NCI-H446 treated with DMSO at 0.1 percent for 48 hours (cell line): ENCODE data around the gene CBX2.
"Not testable (repeated sequence)": the region's sequence is repeated elsewhere in the genome, so short reads cannot be mapped to it uniquely, and the experiment has no call there.

ENCODE experiments used
- DNase-seq: peaks from one replicate; lab custom pipeline; 2025; lab: John Stamatoyannopoulos, UW

Gene CBX2

DNA sequence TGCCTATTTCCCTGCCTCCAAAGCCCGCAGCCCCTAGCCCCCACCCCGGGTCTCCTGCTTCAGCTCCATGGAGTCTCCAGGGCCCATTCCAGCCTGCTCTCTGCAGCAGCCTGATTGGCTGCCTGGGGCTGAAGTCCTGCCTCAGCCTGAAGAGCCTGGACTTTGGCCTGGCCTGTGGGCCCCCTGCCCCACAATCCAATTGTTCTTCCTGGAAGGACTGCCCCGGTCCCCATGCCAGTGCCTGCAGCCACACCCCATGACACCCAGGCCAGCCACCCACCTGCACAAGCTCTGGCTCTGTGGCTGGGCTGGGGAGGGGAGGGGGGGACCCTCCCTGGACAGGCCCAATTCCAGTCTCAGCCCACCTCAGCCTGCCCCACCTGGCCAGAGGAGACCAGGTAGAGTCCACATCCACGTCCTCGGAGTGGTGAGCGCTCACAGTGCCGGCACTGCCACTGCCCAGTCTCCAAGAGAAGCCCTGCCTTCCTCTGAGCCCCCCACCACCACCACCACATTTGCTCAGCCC lies 34.9 kb upstream of the CBX2 start:
- no peak for DNase-seq

DNA sequence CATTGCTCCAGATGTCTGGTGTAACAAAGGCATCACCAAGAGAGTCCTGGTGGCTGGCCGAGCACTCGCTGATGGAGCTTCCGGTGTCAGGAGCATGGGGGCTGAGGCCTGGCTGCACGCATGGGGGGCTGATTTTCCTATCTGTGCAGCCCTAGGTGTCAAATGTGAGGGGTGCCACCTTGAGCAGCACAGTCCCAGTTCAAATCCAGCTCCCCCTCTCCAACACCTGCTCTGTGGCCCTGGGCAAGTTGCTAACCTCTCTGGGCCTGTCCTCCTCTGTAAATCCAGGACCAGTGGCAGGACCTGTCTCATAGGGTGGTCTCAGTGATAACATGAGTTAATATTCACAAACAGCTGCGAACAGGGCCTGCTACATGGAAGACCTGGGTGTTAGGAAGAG lies 34.3 kb upstream of the CBX2 start:
- DNase-seq = no peak

DNA sequence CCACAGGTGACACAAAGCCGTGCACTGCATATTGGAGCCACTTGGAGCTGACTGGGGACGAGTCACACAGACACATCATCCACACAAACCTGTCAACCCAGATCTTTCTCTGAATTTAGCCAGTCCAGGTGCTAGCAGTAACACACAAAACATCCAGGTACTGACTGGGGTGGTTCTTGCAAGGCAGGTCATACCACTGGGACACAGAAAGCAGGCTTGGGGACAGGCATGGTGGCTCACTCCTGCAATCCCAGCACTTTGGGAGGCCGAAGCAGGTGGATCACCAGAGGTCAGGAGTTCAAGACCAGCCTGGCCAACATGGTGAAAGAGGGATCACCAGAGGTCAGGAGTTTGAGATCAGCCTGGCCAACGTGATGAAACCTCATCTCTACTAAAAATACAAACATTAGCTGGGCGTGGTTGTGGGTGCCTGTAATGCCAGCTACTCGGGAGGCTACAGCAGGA lies 32.3 kb upstream of the CBX2 start:
- no peak for DNase-seq

DNA sequence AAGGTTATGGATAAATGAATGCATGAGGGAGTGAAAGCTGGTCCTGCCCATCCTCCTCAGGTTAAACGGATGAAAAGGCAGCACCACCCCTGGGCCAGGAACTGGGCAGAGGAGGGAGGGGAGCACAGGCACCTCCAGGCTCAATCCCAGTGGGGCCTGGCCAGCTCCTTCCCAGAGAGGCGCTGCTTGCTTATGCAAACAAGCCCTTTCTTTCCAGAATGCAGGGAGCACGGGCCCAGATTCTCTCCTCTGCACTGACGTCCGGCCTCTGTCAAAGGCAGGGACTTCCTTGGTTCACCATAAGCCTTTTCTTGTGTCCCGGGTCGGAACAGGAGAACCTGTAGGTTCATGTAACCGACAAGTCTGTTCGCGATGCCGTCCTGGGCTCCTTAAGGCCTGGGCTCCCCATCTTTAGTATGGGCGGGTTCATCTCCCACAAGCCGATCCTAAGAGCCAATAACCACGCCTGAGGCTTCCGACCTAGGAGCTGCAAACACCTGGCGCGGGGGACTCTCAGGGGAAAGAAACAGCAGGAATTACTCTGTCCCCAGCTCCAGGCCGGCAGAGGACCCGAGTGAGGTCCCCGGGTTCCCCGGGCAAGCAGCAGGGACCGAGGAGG lies 30.9 kb upstream of the CBX2 start:
- no peak for DNase-seq

DNA sequence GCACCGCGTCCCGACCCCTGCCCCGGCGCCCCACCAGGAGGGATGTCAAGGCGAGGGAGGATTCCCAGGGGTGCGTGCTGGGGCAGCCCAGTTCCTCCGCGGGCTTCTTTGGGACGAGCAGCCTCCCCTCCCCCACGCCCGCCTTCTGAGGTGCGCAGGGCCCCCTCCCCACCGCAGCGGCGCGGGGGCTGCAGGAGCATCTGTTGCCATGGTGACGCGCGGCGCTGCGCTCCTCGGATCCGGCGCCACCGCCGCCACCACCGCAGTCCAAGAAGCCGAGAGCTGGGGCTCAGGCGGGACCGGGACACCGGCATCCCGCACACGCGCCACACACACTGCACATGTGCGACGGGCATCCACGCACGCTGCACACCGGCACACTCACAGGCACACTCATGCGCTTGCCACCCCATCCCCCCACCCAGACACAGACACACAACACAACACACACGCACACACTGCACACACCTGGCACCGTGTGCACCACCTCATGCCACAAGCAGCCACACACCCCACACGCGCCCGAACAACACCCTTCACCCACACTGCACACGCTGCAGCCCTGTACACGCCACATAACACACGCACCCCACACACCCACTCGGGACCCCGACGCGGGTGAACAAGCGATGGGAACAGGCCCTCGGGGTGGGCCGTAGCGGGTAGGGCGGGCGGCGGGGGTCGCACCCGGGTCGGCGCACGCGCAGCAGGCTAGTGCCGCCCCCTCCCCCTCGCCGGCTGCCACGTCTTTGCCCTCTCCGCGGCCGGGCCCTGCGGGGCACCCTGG lies 30.2 kb upstream of the CBX2 start:
- DNase-seq = no peak

DNA sequence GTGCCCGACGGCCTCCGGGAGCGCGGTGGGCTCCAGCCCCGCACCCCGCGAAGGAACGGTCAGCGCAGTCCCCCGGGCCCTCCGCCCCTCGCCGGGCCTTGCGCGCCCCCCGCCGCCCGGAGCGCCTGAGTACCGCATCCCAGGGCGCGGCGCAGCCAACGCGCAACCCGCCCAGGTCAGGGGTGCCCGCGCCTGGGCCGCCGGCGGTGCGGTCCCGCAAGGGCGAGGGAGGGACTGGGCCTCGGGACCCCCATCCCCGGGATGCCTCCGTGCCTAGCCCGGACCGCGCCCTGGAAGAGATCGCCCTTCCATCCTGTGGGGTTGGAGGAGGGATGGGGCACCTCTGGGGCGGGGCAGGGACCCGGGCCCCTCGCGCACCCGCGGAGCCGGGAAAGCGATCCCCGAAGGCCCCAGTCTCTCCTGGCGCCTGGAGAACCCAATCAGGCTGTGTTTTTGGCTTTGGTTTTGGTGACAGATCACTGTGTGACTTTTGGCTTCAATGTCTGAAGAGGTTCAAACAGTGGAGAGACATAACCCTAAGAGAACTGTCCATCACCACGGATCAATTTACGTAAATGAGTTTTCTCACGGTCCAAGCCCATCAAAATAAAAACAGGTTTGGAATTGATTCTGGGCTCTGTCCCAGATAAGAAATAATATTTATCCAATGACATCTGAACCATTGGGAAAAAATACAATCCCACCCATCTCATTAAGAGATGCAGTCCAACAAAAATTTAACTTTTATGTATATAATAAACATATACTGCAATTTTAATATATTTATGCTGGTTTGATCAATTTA lies 29.5 kb upstream of the CBX2 start:
- no peak for DNase-seq

DNA sequence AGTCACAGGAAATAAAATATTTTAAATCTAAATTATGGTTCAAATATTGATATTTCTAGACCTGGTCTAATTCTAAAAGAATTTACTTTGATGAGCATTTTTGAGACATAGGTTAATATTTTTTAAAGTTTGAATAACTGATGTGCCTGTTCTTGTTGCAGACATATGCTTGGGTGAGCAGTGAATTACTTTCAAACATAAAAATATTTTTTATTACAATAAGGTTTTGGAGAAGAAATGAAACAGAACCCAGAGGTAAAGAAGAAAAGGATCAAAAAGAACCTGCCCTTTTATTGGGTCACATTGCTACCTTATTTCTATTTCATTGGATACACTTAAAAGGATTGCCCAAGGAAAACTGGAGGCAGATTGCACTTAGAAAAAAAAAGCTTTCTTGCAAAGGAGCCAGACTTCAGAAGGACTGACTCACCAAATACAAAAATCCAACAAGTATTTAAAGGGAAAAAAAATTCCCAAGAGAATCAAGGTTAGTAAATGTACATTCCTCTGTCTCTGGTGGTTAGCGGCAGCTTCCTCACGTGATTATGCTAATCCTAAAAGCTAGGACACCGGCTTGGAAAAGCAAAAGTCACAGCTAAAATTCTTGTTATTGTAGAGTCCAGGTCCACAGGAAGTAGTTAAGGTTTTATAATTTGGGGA lies 28.7 kb upstream of the CBX2 start:
- DNase-seq = peak; percentile 48

DNA sequence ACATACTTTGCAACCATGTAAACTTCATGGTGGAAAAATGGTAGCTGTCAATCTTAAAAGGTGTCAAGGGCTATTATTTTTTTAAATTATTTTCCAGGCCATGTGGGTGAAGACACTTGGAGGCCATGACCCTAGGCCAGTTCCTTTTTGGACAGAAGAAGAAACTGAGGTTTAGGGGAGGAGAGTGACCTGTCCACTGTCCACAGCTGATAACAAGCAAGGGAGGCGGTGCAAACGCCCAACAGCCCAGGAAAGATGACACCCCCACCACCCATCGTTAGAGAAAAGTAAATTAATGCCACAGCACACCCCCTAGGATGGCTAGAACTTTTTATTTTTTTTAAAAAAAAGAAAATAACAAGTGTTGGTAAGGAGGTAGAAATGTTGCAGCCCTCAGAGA lies 28.0 kb upstream of the CBX2 start:
- no peak for DNase-seq

DNA sequence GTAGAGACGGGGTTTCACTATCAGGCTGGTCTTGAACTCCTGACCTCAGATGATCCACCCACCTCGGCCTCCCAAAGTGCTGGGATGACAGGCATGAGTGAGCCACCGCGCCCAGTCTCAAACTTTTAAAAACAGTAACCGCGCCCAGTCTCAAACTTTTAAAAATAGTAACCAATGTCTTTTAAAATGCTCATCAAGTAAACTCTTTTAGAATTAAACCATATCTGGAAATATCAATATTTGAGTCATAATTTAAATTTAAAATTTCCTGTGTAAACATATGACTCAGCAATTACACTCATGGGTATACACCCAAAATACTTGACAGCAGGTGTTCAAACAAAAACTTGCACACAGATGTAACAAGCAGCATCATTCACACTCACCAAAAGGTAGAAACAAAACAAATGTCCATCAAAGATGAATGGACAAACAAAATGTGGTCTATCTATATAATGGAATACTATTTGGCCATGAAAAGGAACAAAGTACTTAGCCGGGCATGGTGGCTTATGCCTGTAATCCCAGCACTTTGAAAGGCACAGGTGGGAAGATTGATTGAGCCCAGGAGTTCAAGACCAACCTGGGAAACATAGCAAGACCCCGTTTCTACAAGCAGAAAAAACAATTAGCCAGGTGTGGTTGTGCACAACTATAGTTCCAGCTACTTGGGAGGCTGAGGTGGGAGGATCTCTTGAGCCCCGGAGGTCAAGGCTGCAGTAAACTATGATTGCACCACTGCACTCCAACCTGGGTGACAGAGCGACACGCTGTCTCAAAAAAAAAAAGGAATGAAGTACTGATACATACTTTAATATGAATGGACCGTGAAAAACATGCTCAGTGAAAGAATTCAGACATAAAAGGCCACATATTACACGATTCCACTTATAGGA lies 27.1 kb upstream of the CBX2 start:
- no peak for DNase-seq

DNA sequence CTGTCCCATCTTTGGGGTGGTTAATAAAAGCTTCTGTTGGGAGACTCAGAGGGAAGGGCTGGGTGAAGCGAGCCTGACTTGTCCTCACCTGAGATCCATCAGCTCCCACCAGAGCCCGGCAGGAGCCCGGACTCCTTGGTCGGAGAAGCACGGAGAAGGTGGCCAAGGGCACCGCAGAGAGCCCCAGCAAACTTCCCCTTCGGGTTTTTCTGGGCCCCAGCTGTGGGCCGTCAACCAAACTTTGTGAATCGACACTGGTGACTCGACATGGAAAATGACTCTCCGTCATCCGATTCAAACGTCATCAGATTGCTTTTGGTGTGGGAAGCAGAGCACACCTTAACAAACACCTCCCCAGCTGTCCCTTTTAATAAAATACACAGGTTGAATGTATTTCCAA lies 25.8 kb upstream of the CBX2 start:
- DNase-seq = no peak

DNA sequence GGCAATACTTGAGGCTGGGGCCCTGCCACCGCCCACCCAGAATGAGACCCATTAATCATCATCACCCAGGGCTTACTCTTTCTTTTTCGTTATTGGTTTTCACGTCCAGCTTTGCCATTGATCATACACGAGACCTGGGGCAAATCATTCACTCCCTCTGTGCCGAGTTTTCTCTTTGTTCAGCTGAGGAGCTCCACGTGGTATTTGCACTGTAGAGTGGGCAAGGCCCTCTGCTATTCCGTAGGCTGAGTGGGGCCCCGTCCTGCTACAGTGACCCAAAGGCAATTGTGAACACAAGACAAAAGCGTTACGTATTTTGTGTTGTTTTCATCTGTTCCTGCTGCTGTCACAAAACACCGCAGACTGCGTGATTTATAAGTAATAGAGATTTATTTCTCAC lies 23.6 kb upstream of the CBX2 start:
- no peak for DNase-seq

DNA sequence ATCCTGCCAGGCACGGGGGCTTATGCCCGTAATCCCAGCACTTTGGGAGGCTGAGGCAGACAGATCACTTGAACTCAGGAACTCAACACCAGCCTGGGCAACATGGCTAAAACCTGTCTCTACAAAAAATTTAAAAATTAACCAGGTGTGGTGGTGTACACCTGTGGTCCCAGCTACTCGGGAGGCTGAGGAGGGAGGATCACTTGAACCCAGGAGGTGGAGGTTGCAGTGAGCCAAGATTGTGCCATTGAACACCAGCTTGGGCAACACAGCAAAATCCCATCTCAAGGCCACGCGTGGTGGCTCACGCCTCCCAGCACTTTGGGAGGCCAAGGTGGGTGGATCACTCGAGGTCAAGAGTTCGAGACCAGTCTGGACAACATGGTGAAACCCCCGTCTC lies 23.0 kb upstream of the CBX2 start:
- DNase-seq = not testable (repeated sequence)

DNA sequence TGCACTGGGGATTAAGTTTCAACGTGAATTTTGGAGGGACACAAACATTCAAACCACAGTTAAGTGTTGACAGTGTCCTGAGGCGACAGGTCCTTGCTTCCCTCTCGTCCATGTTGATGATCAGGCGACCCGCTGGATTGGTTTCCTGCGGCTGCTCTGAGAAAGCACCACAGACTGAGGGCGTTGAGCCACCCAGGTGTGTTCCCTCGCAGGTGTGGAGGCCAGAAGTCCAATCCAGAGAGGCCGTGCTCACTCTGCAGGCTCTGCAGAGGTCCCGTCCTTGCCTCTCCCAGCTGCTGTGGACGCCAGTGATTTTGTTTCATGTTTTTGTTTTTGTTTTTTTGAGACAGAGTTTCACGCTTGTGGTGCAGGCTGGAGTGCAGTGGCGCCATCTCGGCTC lies 22.4 kb upstream of the CBX2 start:
- DNase-seq = no peak

DNA sequence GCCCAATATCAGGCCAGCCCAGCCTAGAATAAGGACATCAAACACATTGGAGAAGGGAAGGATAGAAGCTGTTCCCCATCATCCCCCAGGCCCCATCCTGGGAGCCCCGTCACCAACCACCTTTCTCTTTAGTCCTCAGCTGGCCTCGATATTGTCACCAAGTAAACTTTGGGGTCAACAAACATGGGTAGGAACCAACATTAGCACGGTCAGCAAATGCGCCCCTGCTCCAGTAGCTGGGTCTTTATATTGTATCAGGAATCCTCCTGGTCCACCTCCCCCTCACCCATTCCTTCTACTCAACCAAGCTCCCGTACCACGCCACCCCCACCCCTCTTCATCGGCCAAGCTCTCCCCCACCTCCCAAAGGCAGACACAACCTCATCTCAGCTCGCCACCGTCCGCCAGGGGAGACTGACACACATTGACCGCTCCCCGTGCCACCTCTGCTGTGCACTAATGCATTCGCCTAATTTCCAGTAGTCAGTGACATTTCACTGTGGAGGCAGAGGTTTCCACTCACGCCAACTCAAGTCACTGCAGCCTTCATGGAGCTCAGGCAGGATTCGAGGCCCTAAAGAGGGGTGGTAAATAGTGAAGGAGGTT lies 20.7 kb upstream of the CBX2 start:
- DNase-seq = no peak

DNA sequence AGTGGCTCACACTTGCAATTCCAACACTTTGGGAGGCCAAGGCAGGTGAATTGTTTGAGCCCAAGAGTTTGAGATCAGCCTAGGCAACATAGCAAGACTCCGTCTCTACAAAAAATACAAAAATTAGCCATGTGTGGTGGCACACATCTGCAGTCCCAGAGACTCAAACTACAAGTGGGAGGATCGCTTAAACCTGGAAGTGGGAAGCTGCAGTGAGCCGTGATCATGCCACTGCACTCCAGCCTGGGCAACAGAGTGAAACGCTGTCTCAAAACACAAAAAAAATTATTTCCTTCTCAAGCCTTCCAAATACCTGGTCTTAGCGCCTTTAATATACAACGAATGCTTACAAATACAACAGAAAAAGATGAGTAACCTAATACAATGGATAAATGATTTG lies 19.7 kb upstream of the CBX2 start:
- DNase-seq = no peak

DNA sequence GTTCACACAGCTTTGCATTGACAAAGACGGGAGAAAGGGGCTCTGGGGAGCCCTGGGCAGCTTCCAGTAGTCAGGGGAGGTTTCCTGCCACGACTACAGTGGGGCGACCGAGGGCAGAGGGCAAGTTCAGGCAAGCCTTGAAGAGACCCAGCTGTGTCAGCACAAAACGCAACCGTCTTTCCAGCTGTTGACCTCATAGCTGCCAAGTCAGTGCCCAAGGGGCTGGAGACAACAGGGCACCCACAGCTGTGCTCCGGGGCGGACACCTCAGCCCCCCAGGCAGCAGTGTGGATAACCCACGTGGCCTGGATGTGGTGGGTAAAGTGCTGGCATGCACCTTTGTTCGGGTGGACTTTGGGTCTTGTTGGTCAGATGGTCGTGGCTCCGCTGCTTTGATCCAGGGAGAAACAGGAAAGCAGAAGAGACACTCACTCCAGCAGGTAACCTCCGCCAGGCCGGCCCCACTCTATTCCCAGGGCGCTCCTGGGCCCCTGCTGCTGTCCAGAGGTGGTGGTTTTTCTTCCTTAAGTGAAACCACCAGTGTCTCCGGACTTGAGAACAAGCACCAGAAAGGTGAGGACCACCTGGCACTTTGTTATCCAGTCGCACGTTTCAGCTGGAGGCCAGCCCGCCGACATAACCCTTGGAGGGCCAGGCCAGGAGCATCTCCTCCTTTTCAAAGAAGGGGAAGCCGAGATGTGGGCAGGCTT lies 17.6 kb upstream of the CBX2 start:
- DNase-seq = no peak

DNA sequence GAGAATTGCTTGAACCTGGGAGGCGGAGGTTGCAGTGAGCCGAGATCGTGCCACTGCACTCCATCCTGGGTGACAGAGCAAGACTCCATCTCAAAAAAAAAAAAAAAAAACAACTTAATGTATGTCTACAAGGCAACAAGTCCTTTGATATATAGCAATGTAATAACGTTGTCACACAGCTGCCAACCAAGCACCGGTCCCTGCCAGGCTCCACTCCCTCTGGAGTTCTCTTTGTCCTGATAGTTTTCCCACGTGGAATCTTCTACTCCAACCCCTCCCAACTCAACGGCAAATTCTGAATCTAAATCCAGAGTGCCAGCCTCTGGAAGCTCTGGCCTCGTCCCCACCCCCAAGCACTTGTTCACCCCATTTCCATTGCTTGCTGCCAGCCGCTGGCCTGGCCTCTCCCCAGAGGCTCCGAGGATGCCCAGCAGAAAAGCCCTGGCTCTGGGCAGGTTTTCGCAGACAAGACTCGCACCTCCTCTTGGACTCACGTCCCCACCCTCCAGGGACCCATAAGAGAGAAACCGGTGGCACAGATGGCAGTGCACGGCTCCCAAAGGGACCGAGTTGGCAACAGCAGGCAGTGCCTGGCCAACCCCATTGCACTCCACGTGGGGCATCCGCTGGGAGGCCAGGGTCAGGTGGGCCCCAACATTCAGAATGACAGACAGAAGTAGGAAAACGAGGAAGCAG lies 15.9 kb upstream of the CBX2 start:
- no peak for DNase-seq

DNA sequence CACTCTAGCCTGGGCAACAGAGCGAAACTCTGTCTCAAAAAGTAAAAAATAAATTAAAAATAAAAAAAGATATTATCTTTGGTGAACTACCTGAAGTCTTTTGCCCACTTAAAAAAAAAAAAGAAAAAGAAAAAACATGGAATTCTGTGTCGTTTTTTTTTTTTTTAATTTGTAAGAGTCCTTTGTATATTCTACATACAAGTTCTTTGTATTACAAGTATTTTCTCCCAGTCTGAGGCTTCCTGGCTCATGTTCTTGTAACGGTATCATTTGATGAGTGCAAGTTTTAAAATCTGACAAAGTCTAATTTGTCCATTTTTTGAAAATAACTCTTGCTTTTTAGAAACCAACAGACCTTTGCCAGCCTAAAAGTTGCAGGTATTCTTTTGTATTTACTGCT lies 12.2 kb upstream of the CBX2 start:
- no peak for DNase-seq
